Measurements from ENCODE around the gene IL22RA2.
"Not testable (repeated sequence)": the region's sequence is repeated elsewhere in the genome, so short reads cannot be mapped to it uniquely, and the experiment has no call there.

The IL22RA2 gene

GRCh38 chr6:137123078-137123477 lies 50.4 kb downstream of the IL22RA2 start:
- no peak for DNase-seq (ENCODE audit: low read depth)

GRCh38 chr6:137122612-137123011 lies 50.8 kb downstream of the IL22RA2 start:
- no peak for DNase-seq (ENCODE audit: low read depth)

GRCh38 chr6:137121401-137121997 lies 51.9 kb downstream of the IL22RA2 start:
- no peak for DNase-seq (ENCODE audit: low read depth)

GRCh38 chr6:137120748-137121147 lies 52.7 kb downstream of the IL22RA2 start:
- no peak for DNase-seq (ENCODE audit: low read depth)

GRCh38 chr6:137119196-137120104 lies 54.0 kb downstream of the IL22RA2 start:
- DNase-seq (ENCODE audit: low read depth): no peak

- DNase-seq (ENCODE audit: low read depth): no peak
Observed at GRCh38 chr6:137117581-137117980, 55.9 kb downstream of the IL22RA2 start.

GRCh38 chr6:137116807-137117206 lies 56.6 kb downstream of the IL22RA2 start:
- DNase-seq (ENCODE audit: low read depth): no peak

- no peak for DNase-seq (ENCODE audit: low read depth)
Observed at GRCh38 chr6:137115658-137116057, 57.8 kb downstream of the IL22RA2 start.

- no peak for DNase-seq (ENCODE audit: low read depth)
Observed at GRCh38 chr6:137112067-137112355, 61.4 kb downstream of the IL22RA2 start.

- no peak for DNase-seq (ENCODE audit: low read depth)
Observed at GRCh38 chr6:137111296-137112066, 62.0 kb downstream of the IL22RA2 start.

- DNase-seq (ENCODE audit: low read depth): no peak
Observed at GRCh38 chr6:137107767-137108105, 65.7 kb downstream of the IL22RA2 start.

- not testable (repeated sequence) for DNase-seq (ENCODE audit: low read depth)
Observed at GRCh38 chr6:137107047-137107766, 66.2 kb downstream of the IL22RA2 start.

- no peak for DNase-seq (ENCODE audit: low read depth)
Observed at GRCh38 chr6:137106183-137106582, 67.3 kb downstream of the IL22RA2 start.

GRCh38 chr6:137105375-137105774 lies 68.1 kb downstream of the IL22RA2 start:
- no peak for DNase-seq (ENCODE audit: low read depth)

- no peak for DNase-seq (ENCODE audit: low read depth)
Observed at GRCh38 chr6:137104926-137105325, 68.5 kb downstream of the IL22RA2 start.

GRCh38 chr6:137102851-137103492 lies 70.5 kb downstream of the IL22RA2 start:
- DNase-seq (ENCODE audit: low read depth): no peak

- no peak for DNase-seq (ENCODE audit: low read depth)
Observed at GRCh38 chr6:137102050-137102848, 71.2 kb downstream of the IL22RA2 start.

- DNase-seq (ENCODE audit: low read depth): no peak
Observed at GRCh38 chr6:137099689-137100403, 73.6 kb downstream of the IL22RA2 start.

- no peak for DNase-seq (ENCODE audit: low read depth)
Observed at GRCh38 chr6:137097526-137097925, 75.9 kb downstream of the IL22RA2 start.

GRCh38 chr6:137097057-137097456 lies 76.4 kb downstream of the IL22RA2 start:
- no peak for DNase-seq (ENCODE audit: low read depth)

Data from CMK (cell line).